Osteocyte (in vitro differentiated cells): Measurements from ENCODE around the gene ATIC. TPM values are rescaled to one million over a fixed set of nuclear protein-coding genes. Genes with fewer than 3 reads are reported as not detected.
A peak's percentile ranks its signal among the peaks of the same experiment; 100 is the strongest.

Experiments
- DNase-seq: peaks from one replicate; pipeline ENCODE4 v3.0.0; 2021; ENCODE audit warnings: mixed read lengths; ENCODE audit not compliant: unreplicated experiment; ENCODE audit errors: extremely low spot score
- H3K27ac Mint-ChIP-seq: one replicate; pipeline ENCODE4 v1.8.0; 2021; ENCODE audit warnings: mild to moderate bottlenecking, mixed read lengths; ENCODE audit not compliant: unreplicated experiment
- H3K27me3 Mint-ChIP-seq: one replicate; pipeline ENCODE4 v1.8.0; 2021; ENCODE audit warnings: mixed read lengths; ENCODE audit not compliant: unreplicated experiment
- H3K36me3 Mint-ChIP-seq: one replicate; pipeline ENCODE4 v1.8.0; 2021; ENCODE audit warnings: mixed read lengths; ENCODE audit not compliant: unreplicated experiment
- H3K4me1 Mint-ChIP-seq: one replicate; pipeline ENCODE4 v1.8.0; 2021; ENCODE audit warnings: mixed read lengths; ENCODE audit not compliant: unreplicated experiment
- H3K4me3 Mint-ChIP-seq: one replicate; pipeline ENCODE4 v1.8.0; 2021; ENCODE audit warnings: mild to moderate bottlenecking, moderate library complexity, mixed read lengths; ENCODE audit not compliant: unreplicated experiment
- H3K9me3 Mint-ChIP-seq: one replicate; pipeline ENCODE4 v1.8.0; 2021; ENCODE audit warnings: mixed read lengths; ENCODE audit not compliant: unreplicated experiment
- CTCF ChIP-seq: fragments of 200-600 bp; sonication (generic); IDR thresholded peaks from 2 replicates; pipeline ENCODE4 v1.5.0; 2021; ENCODE audit warnings: antibody characterized with exemption, mild to moderate bottlenecking, moderate library complexity
- total RNA-seq: library from RNA; stranded (reverse); gene quantifications from 2 replicates; pipeline ENCODE4 v1.2.1, GENCODE V29; 2021

ATIC gene
- total RNA-seq, 1 donor from 2014 or later: 89.7 TPM

GRCh38 chr2:215379039-215379438 lies 67.2 kb downstream of the ATIC start:
- Mint-ChIP-seq H3K9me3 (no peaks in the 10 kb centered on the region), H3K4me1 (peaks cover 53% of the 10 kb centered on the region), H3K36me3 (peaks cover 92% of the 10 kb centered on the region), H3K4me3 (no peak overlapping the region), H3K27me3 (no peaks in the 10 kb centered on the region), H3K27ac (peak overlapping the region; percentile 76)
- no peak for DNase-seq
- no peak for TF ChIP-seq CTCF

- H3K4me1 Mint-ChIP-seq: peaks cover 45% of the 10 kb centered on the region
- DNase-seq: no peak
- H3K27ac Mint-ChIP-seq: peak overlapping the region; percentile 74
- no peak for TF ChIP-seq CTCF
- H3K27me3 Mint-ChIP-seq: no peaks in the 10 kb centered on the region
- no peak overlapping the region for H3K4me3 Mint-ChIP-seq
- H3K9me3 Mint-ChIP-seq: no peaks in the 10 kb centered on the region
- peaks cover 92% of the 10 kb centered on the region for H3K36me3 Mint-ChIP-seq
These were observed 68.1 kb downstream of the ATIC start for GRCh38 chr2:215379948-215380347.

- H3K4me1 Mint-ChIP-seq: peaks cover 42% of the 10 kb centered on the region
- no peak for DNase-seq
- no peak overlapping the region for H3K4me3 Mint-ChIP-seq
- TF ChIP-seq CTCF: no peak
- H3K36me3 Mint-ChIP-seq: peaks cover 85% of the 10 kb centered on the region
- no peaks in the 10 kb centered on the region for H3K9me3 Mint-ChIP-seq
- H3K27me3 Mint-ChIP-seq: no peaks in the 10 kb centered on the region
- peak overlapping the region; percentile 74 for H3K27ac Mint-ChIP-seq
These were observed 68.8 kb downstream of the ATIC start for GRCh38 chr2:215380699-215381098.

- Mint-ChIP-seq H3K9me3 (no peaks in the 10 kb centered on the region), H3K27me3 (no peaks in the 10 kb centered on the region), H3K27ac (peak overlapping the region; percentile 81), H3K4me3 (no peak overlapping the region), H3K36me3 (peaks cover 86% of the 10 kb centered on the region), H3K4me1 (peaks cover 49% of the 10 kb centered on the region)
- TF ChIP-seq CTCF: no peak
- no peak for DNase-seq
These were observed 70.2 kb downstream of the ATIC start for GRCh38 chr2:215382011-215382410.

GRCh38 chr2:215382480-215382879 lies 70.6 kb downstream of the ATIC start:
- no peak for DNase-seq
- peaks cover 86% of the 10 kb centered on the region for H3K36me3 Mint-ChIP-seq
- H3K4me3 Mint-ChIP-seq: no peak overlapping the region
- H3K27me3 Mint-ChIP-seq: no peaks in the 10 kb centered on the region
- no peak for TF ChIP-seq CTCF
- no peaks in the 10 kb centered on the region for H3K9me3 Mint-ChIP-seq
- peaks cover 49% of the 10 kb centered on the region for H3K4me1 Mint-ChIP-seq
- H3K27ac Mint-ChIP-seq: peak overlapping the region; percentile 81
